Nephron progenitor cell (in vitro differentiated cells): Measurements from ENCODE around the gene MYD88.
A peak's percentile ranks its signal among the peaks of the same experiment; 100 is the strongest.

Experiments used
- DNase-seq: peaks from one replicate; pipeline ENCODE4 v3.0.0; 2021
- H3K27ac Mint-ChIP-seq: 2 replicates; pipeline ENCODE4 v1.8.0; 2021; ENCODE audit warnings: mild to moderate bottlenecking, moderate library complexity, mixed read lengths
- H3K27me3 Mint-ChIP-seq: 2 replicates; pipeline ENCODE4 v1.8.0; 2021; ENCODE audit warnings: mild to moderate bottlenecking, low read depth, mixed read lengths; ENCODE audit not compliant: poor library complexity
- H3K36me3 Mint-ChIP-seq: 2 replicates; pipeline ENCODE4 v1.8.0; 2021; ENCODE audit warnings: low read depth, mixed read lengths
- H3K4me1 Mint-ChIP-seq: 2 replicates; pipeline ENCODE4 v1.8.0; 2021; ENCODE audit warnings: mixed read lengths
- H3K4me3 Mint-ChIP-seq: 2 replicates; pipeline ENCODE4 v1.8.0; 2021; ENCODE audit warnings: mild to moderate bottlenecking, moderate library complexity, mixed read lengths
- H3K9me3 Mint-ChIP-seq: 2 replicates; pipeline ENCODE4 v1.8.0; 2021; ENCODE audit warnings: mild to moderate bottlenecking, moderate library complexity, mixed read lengths
- CTCF ChIP-seq: fragments of 200-600 bp; sonication (generic); IDR thresholded peaks from 2 replicates; pipeline ENCODE4 v1.5.0; 2021; ENCODE audit warnings: antibody characterized with exemption

Gene MYD88

GRCh38 chr3:38163117-38163840 is 24.8 kb downstream of the MYD88 start:
- DNase-seq: no peak
- peaks cover 3% of the 10 kb centered on the region for H3K27me3 Mint-ChIP-seq
- peaks cover 19% of the 10 kb centered on the region for H3K36me3 Mint-ChIP-seq
- H3K9me3 Mint-ChIP-seq: no peaks in the 10 kb centered on the region
- peaks cover 32% of the 10 kb centered on the region for H3K4me1 Mint-ChIP-seq
- H3K4me3 Mint-ChIP-seq: peak overlapping the region; percentile 49
- TF ChIP-seq CTCF: no peak
- H3K27ac Mint-ChIP-seq: no peak overlapping the region

- Mint-ChIP-seq H3K4me1 (peaks cover 37% of the 10 kb centered on the region), H3K4me3 (peak overlapping the region; percentile 99), H3K27ac (peak overlapping the region; percentile 100), H3K36me3 (peaks cover 24% of the 10 kb centered on the region), H3K27me3 (peaks cover 3% of the 10 kb centered on the region), H3K9me3 (no peaks in the 10 kb centered on the region)
- DNase-seq: no peak
- no peak for TF ChIP-seq CTCF
Observed at GRCh38 chr3:38163841-38164642, 25.6 kb downstream of the MYD88 start.

GRCh38 chr3:38164643-38164951 is 26.1 kb downstream of the MYD88 start:
- Mint-ChIP-seq H3K27ac (peak overlapping the region; percentile 100), H3K4me1 (peaks cover 41% of the 10 kb centered on the region), H3K9me3 (no peaks in the 10 kb centered on the region), H3K27me3 (peaks cover 3% of the 10 kb centered on the region), H3K4me3 (peak overlapping the region; percentile 99), H3K36me3 (peaks cover 24% of the 10 kb centered on the region)
- no peak for DNase-seq
- TF ChIP-seq CTCF: no peak

GRCh38 chr3:38164952-38165721 is 26.7 kb downstream of the MYD88 start, which contains the start of gene OXSR1:
OXSR1 (plus strand) TSS chr3:38165537; CDS start chr3:38165877, 340 bp downstream.
- Mint-ChIP-seq H3K4me3 (peak within 1 kb of the TSS; percentile 99), H3K27ac (peak within 1 kb of the TSS; percentile 100), H3K27me3 (no peaks in the 10 kb centered on the region), H3K4me1 (peaks cover 44% of the 10 kb centered on the region), H3K36me3 (peaks cover 24% of the 10 kb centered on the region), H3K9me3 (no peaks in the 10 kb centered on the region)
- no peak for TF ChIP-seq CTCF
- DNase-seq: peak; percentile 96

GRCh38 chr3:38165722-38166387 is 27.4 kb downstream of the MYD88 start:
- Mint-ChIP-seq H3K9me3 (no peaks in the 10 kb centered on the region), H3K27ac (peak overlapping the region; percentile 97), H3K27me3 (no peaks in the 10 kb centered on the region), H3K4me3 (peak overlapping the region; percentile 99), H3K36me3 (peaks cover 24% of the 10 kb centered on the region), H3K4me1 (peaks cover 51% of the 10 kb centered on the region)
- no peak for TF ChIP-seq CTCF
- no peak for DNase-seq
